H1 (cell line): Measurements from ENCODE around the gene BPHL. TPM values are rescaled to one million over a fixed set of nuclear protein-coding genes. Genes with fewer than 3 reads are reported as not detected.

Experiments
- NANOG ChIP-seq: IDR thresholded peaks from 2 replicates; pipeline ENCODE4 v1.6.1; 2011; ENCODE audit warnings: low read length, low read depth, mild to moderate bottlenecking, inconsistent platforms; ENCODE audit not compliant: insufficient read depth, poor library complexity, severe bottlenecking
- polyA plus RNA-seq, 7 experiments: library from polyadenylated mRNA; depleted of rRNA in 3 of 7; stranded (reverse) in 5 of 7; unstranded in 2 of 7; fragments of >200 nt in 5 of 7; fragments of 200-250 nt in 2 of 7; gene quantifications; 1 replicate in 5 of 7; 2 replicates in 1 of 7; 4 replicates in 1 of 7; pipeline versions ENCODE4 v1.2.1 to v1.2.3, GENCODE V29; 2011 to 2013; ENCODE audit warnings: missing spikeins in 2 of 7, mixed read lengths in 2 of 7
- total RNA-seq: library from RNA; stranded (reverse); fragmentation: NEBNext Ultra II Directional; extraction: Animal tissue kit (Norgen Biotek cat#: 25700); gene quantifications from 2 replicates; pipeline ENCODE4 v1.2.1, GENCODE V29; 2021
- TF ChIP-seq, protein P1 (sequence below): fragments of 300-600 bp; sonication (generic); IDR thresholded peaks from 2 replicates; pipeline ENCODE4 v1.7.1; 2012; ENCODE audit warnings: low read length, moderate library complexity, mild to moderate bottlenecking, inconsistent platforms; ENCODE audit not compliant: insufficient replicate concordance

Gene BPHL
- total and polyA plus RNA-seq, 2 of the 8 experiments (the other 6 are each of a cell fraction or from before 2014, with no cell fraction given), result 24.4 to 36.4 TPM

DNA sequence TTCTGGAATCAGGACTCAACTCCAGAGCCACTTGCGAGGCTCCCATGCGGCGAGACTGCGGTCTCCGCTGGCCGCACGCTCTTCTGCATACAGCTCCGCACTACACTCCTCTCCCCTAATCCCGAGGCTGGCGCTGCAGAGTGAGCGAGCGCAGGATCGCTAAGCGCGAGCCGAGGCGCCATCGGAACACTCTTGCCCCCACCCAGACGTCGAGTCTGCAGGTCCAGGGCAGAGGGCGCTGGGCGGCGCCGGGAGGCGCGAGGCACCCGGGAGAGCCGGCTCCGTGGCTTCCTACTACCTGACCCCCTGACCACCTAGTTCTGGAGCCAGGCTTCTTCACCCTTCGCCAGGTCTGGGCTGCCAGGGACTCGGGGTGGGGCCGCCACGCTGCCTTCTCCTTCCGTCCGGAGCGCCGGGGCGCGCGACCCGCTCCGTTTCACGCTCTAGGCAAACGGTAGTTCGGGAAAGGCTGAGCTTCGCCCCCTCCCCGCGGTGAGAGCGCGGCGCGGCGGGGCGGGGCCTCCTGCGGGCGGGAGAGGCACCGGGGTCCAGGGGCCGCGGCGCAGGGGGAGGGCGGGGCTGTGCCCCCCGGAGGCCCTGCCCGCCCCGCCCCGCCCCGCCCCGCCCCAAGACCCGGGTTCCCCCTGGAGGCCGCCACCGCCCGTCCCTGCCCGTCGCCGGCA lies 44.2 kb downstream of the BPHL start (continued):
- TF ChIP-seq, protein P1, sequence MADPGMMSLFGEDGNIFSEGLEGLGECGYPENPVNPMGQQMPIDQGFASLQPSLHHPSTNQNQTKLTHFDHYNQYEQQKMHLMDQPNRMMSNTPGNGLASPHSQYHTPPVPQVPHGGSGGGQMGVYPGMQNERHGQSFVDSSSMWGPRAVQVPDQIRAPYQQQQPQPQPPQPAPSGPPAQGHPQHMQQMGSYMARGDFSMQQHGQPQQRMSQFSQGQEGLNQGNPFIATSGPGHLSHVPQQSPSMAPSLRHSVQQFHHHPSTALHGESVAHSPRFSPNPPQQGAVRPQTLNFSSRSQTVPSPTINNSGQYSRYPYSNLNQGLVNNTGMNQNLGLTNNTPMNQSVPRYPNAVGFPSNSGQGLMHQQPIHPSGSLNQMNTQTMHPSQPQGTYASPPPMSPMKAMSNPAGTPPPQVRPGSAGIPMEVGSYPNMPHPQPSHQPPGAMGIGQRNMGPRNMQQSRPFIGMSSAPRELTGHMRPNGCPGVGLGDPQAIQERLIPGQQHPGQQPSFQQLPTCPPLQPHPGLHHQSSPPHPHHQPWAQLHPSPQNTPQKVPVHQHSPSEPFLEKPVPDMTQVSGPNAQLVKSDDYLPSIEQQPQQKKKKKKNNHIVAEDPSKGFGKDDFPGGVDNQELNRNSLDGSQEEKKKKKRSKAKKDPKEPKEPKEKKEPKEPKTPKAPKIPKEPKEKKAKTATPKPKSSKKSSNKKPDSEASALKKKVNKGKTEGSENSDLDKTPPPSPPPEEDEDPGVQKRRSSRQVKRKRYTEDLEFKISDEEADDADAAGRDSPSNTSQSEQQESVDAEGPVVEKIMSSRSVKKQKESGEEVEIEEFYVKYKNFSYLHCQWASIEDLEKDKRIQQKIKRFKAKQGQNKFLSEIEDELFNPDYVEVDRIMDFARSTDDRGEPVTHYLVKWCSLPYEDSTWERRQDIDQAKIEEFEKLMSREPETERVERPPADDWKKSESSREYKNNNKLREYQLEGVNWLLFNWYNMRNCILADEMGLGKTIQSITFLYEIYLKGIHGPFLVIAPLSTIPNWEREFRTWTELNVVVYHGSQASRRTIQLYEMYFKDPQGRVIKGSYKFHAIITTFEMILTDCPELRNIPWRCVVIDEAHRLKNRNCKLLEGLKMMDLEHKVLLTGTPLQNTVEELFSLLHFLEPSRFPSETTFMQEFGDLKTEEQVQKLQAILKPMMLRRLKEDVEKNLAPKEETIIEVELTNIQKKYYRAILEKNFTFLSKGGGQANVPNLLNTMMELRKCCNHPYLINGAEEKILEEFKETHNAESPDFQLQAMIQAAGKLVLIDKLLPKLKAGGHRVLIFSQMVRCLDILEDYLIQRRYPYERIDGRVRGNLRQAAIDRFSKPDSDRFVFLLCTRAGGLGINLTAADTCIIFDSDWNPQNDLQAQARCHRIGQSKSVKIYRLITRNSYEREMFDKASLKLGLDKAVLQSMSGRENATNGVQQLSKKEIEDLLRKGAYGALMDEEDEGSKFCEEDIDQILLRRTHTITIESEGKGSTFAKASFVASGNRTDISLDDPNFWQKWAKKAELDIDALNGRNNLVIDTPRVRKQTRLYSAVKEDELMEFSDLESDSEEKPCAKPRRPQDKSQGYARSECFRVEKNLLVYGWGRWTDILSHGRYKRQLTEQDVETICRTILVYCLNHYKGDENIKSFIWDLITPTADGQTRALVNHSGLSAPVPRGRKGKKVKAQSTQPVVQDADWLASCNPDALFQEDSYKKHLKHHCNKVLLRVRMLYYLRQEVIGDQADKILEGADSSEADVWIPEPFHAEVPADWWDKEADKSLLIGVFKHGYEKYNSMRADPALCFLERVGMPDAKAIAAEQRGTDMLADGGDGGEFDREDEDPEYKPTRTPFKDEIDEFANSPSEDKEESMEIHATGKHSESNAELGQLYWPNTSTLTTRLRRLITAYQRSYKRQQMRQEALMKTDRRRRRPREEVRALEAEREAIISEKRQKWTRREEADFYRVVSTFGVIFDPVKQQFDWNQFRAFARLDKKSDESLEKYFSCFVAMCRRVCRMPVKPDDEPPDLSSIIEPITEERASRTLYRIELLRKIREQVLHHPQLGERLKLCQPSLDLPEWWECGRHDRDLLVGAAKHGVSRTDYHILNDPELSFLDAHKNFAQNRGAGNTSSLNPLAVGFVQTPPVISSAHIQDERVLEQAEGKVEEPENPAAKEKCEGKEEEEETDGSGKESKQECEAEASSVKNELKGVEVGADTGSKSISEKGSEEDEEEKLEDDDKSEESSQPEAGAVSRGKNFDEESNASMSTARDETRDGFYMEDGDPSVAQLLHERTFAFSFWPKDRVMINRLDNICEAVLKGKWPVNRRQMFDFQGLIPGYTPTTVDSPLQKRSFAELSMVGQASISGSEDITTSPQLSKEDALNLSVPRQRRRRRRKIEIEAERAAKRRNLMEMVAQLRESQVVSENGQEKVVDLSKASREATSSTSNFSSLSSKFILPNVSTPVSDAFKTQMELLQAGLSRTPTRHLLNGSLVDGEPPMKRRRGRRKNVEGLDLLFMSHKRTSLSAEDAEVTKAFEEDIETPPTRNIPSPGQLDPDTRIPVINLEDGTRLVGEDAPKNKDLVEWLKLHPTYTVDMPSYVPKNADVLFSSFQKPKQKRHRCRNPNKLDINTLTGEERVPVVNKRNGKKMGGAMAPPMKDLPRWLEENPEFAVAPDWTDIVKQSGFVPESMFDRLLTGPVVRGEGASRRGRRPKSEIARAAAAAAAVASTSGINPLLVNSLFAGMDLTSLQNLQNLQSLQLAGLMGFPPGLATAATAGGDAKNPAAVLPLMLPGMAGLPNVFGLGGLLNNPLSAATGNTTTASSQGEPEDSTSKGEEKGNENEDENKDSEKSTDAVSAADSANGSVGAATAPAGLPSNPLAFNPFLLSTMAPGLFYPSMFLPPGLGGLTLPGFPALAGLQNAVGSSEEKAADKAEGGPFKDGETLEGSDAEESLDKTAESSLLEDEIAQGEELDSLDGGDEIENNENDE, result no peak
- TF ChIP-seq NANOG, result no peak
